Colonic mucosa (tissue), 4 donors: ENCODE results near the gene CCDC146. TPM values are rescaled to one million over a fixed set of nuclear protein-coding genes. Genes with fewer than 3 reads are reported as not detected.

Experiments used
- DNase-seq: peaks from one replicate; pipeline ENCODE4 v3.0.0-alpha.2; 2020
- H3K27ac ChIP-seq: fragments of 200-600 bp; one replicate; pipeline ENCODE4 v1.8.0; 2021
- H3K27me3 ChIP-seq: fragments of 200-600 bp; one replicate; pipeline ENCODE4 v1.8.0; 2021
- H3K36me3 ChIP-seq: fragments of 200-600 bp; one replicate; pipeline ENCODE4 v1.8.0; 2021
- H3K4me1 ChIP-seq: fragments of 200-600 bp; one replicate; pipeline ENCODE4 v1.8.0; 2021; ENCODE audit warnings: mild to moderate bottlenecking
- H3K4me3 ChIP-seq: fragments of 200-600 bp; one replicate; pipeline ENCODE4 v1.8.0; 2021
- H3K9ac ChIP-seq, 2 donors: one replicate each; pipeline ENCODE4 v1.7.0; 2013; ENCODE audit warnings: control low read depth in 2 of 2, low read depth in 2 of 2, low read length in 2 of 2
- H3K9me3 ChIP-seq: fragments of 200-600 bp; one replicate; pipeline ENCODE4 v1.8.0; 2021
- CTCF ChIP-seq: fragments of 200-600 bp; IDR thresholded peaks from one replicate; pipeline ENCODE4 v1.8.0; 2022; ENCODE audit warnings: antibody characterized with exemption, mild to moderate bottlenecking
- intact Hi-C: fragments of 100-400 bp; cut with DNase I; formaldehyde crosslinking; loops from one replicate; pipeline ENCODE4 v1.14.1; 2022
- total RNA-seq, 2 donors: library from RNA; stranded (reverse); fragmentation: NEBNext Ultra II Directional in 1 of 2; extraction: Animal tissue kit (Norgen Biotek cat#: 25700) in 1 of 2; gene quantifications; one replicate each; pipeline ENCODE4 v1.2.1, GENCODE V29; 2021
- donor health status: healthy.
- donor health status: DM: no; HTN: no; CAD: no.
- donor health status: DM: no; HTN: no; CAD: no.

CCDC146 gene
- total RNA-seq, 2 donors from 2014 or later: 3.6 to 18.2 TPM

GRCh38 chr7:77310982-77311381 lies 188.6 kb downstream of the CCDC146 start:
- Histone ChIP-seq H3K4me1 (no peaks in the 10 kb centered on the region), H3K27ac (no peak overlapping the region), H3K4me3 (no peak overlapping the region), H3K9me3 (no peaks in the 10 kb centered on the region), H3K9ac (no peak overlapping the region), H3K27me3 (no peaks in the 10 kb centered on the region), H3K36me3 (no peaks in the 10 kb centered on the region)
- no peak for DNase-seq
- intact Hi-C loops: no loop called here
- no peak for TF ChIP-seq CTCF

- no peak overlapping the region for H3K9ac ChIP-seq
Observed at GRCh38 chr7:77313085-77313484, 190.7 kb downstream of the CCDC146 start.

GRCh38 chr7:77313876-77314480 lies 191.6 kb downstream of the CCDC146 start:
- no peaks in the 10 kb centered on the region for H3K36me3 ChIP-seq
- no peaks in the 10 kb centered on the region for H3K4me1 ChIP-seq
- no peaks in the 10 kb centered on the region for H3K9me3 ChIP-seq
- H3K4me3 ChIP-seq: no peak overlapping the region
- H3K27me3 ChIP-seq: no peaks in the 10 kb centered on the region
- no peak for DNase-seq
- no peak overlapping the region for H3K9ac ChIP-seq
- intact Hi-C loops: no loop called here
- no peak overlapping the region for H3K27ac ChIP-seq
- TF ChIP-seq CTCF: no peak

More at GRCh38 chr7:77313085-77313484, 190.7 kb downstream of the CCDC146 start:
- Histone ChIP-seq H3K4me3 (no peak overlapping the region), H3K27ac (no peak overlapping the region), H3K36me3 (no peaks in the 10 kb centered on the region), H3K4me1 (no peaks in the 10 kb centered on the region), H3K9me3 (no peaks in the 10 kb centered on the region), H3K27me3 (no peaks in the 10 kb centered on the region)
- TF ChIP-seq CTCF: no peak
- intact Hi-C loops: no loop called here
- DNase-seq: no peak

- Histone ChIP-seq H3K27me3 (no peaks in the 10 kb centered on the region), H3K4me3 (no peak overlapping the region), H3K36me3 (no peaks in the 10 kb centered on the region), H3K9ac (no peak overlapping the region), H3K27ac (no peak overlapping the region), H3K4me1 (no peaks in the 10 kb centered on the region), H3K9me3 (no peaks in the 10 kb centered on the region)
- intact Hi-C loops: no loop called here
- no peak for TF ChIP-seq CTCF
- no peak for DNase-seq
Observed at GRCh38 chr7:77315182-77315591, 192.8 kb downstream of the CCDC146 start.

- no peaks in the 10 kb centered on the region for H3K36me3 ChIP-seq
- no peak for TF ChIP-seq CTCF
- no peaks in the 10 kb centered on the region for H3K4me1 ChIP-seq
- no peak overlapping the region for H3K27ac ChIP-seq
- no peaks in the 10 kb centered on the region for H3K27me3 ChIP-seq
- intact Hi-C loops: no loop called here
- no peak overlapping the region for H3K9ac ChIP-seq
- H3K4me3 ChIP-seq: no peak overlapping the region
- H3K9me3 ChIP-seq: no peaks in the 10 kb centered on the region
- DNase-seq: no peak
Observed at GRCh38 chr7:77316219-77316978, 194.0 kb downstream of the CCDC146 start.
